GM19035 (cell line): ENCODE results near the gene OR51E2.
A peak's percentile ranks its signal among the peaks of the same experiment; 100 is the strongest.

Source experiments
- ATAC-seq: cut with Tn5 transposase; IDR thresholded peaks from one replicate; pipeline ENCODE4 v1.9.1; 2021; ENCODE audit not compliant: unreplicated experiment

Gene OR51E2

DNA sequence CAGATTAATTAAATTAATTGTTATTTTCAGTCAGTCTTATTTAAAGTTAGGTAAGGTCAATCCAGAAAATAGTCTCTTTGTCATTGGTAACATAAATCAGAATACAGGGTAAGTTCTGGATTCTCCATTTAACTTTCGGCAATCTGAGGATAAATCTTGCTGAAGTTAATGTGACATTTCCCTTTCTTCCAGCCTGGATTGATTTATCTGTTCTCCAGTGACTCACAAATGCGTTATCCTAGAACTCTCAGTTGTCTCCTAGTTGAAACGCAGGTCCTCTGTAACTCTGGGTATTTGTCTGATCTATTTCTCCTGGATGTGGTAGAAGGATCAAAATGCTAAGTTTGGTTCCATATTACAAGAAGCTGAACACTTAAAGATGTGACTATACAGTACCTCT, 32.9 kb downstream of the OR51E2 start:
- no peak for ATAC-seq

DNA sequence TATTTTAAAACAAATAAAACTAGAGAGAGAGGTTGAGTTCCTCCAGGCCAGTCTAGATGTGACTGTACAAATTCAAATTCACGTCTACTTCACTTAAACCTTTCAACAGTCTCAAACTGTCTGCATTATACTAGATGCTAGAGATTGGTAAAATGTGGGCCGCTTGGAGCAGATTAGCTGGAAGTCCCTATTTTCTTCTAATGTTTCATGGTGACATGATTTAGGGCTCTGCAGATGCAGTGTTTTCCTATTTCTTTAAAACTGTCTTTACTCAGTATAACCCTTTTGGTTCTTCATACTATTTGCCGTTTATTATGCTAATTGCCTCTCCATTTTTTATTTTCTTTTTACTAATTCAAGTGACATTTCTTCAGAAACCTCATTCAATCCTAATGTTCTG, 33.5 kb downstream of the OR51E2 start:
- no peak for ATAC-seq

DNA sequence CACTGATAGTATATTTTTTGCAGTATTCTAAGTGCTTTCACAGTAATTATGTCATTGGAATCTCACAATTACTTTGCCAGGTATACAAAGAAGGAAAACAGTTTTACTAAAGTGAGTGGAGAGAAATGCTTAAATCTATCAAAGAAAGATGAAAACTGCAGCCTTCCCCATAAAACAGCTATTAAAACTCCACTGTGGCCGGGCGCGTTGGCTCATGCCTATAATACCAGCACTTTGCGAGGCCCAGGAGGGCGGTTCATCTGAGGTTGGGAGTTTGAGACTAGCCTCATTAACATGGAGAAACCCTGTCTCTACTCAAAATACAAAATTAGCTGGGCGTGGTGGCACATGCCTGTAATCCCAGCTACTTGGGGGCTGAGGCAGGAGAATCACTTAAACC, 34.8 kb downstream of the OR51E2 start:
- ATAC-seq = no peak

DNA sequence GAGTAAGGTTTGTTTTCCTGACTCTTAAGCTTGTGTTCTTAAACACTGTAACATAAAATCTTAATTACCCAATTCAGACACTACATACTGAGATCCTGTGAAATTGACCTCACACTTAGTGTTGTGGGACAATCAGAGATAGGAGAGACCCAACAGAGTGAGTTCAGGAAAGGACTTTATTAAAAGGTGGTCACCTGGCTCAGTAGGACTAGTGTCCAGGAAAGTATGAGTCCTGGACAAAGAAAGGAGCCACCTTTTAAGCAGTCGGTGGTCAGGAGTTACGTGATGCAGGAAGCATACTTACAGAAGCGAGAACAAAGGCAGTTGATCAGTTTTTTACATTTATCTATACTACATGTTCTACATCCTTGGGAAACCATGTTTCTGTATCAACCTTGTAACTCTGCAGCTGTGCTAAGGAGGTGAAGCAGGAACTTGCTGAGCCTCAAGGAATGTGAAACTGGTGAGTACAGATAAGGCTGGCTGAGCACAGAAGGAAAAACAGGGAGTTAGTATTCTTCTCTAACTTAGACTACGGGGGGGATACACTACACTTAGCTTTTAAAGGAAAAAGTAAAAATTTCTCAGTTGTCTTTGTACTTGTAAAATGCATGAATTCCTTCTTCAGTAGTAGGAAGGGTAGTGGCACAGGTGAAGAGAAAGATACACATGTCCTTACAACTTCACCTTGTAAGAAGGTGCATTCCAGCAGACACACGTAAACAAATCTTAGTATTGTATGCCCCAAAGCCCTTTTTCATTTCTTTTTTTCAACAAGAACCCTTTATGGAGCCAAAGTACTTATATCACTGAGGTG, 38.8 kb downstream of the OR51E2 start:
- no peak for ATAC-seq

DNA sequence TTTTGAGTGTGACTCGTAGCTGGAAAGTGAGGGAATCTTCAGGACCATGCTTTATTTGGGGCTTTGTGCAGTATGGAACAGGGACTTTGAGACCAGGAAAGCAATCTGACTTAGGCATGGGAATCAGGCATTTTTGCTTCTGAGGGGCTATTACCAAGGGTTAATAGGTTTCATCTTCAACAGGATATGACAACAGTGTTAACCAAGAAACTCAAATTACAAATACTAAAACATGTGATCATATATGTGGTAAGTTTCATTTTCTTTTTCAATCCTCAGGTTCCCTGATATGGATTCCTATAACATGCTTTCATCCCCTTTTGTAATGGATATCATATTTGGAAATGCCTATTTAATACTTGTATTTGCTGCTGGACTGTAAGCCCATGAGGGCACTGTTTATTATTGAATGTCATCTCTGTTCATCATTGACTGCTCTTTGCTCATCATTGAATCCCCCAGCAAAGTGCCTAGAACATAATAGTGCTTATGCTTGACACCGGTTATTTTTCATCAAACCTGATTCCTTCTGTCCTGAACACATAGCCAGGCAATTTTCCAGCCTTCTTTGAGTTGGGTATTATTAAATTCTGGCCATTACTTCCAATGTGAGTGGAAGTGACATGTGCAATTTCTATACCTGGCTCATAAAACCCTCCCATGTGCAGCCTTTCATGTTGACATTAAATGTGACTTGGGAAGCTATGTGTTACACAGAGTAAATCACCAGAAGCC, 42.9 kb downstream of the OR51E2 start:
- no peak for ATAC-seq

DNA sequence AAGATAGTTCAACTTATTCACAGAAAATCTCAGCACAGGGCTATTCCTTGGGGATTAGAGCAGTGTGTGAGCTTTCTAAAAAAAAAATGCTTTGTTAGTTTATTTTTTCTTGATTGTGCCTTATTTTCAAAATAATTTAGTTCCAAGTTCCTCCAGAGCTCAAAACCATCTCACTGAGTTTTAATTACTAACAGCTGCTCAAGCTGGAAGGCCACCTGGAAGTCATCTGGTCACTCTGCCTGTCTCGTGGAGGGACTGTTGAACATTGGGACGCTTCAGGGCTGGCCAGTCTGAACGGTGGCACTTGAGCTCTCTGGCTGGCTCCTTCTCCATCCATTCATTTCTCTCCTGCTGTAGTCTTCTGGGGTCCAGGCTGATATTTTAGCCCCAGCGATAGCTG, 49.9 kb downstream of the OR51E2 start:
- no peak for ATAC-seq

DNA sequence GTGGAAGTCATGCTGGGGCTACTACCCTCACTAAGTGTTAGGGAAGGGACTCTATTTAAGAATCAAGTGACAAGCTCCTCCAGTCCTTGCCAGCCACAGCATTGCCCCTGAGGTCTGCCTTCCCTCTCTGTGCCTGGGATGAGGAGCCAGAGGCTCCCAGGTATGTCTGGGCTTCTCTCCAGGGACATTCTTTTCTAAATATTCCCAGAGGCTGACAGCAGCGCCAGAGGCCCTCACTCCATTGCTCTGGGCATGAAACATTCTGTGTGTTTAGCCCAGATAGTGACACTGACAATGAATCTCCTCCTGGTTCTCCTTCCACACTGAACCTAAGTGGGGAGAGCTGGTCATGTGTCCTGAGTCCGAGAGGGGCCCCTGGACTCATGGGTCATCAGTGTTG, 51.7 kb downstream of the OR51E2 start:
- no peak for ATAC-seq

DNA sequence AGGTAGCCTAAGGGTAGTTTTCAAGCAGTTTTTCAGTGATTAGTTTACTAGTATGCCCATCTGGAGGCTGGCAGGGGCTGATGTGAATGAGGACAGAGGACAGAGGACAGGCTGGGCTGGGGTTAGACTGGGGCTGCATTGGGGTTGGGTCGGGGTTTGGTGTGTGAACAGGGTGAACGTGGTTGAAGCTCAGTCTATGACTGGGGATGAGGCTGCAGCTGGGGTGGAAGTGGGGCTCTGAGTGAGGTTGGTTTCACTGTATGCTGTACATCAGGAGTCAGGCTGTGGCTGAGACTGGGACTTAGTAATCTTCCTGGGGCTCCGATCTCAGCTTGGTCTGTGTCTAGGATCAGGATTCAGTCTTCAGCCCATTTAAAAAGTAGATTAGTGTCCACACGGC, 53.4 kb downstream of the OR51E2 start:
- no peak for ATAC-seq

DNA sequence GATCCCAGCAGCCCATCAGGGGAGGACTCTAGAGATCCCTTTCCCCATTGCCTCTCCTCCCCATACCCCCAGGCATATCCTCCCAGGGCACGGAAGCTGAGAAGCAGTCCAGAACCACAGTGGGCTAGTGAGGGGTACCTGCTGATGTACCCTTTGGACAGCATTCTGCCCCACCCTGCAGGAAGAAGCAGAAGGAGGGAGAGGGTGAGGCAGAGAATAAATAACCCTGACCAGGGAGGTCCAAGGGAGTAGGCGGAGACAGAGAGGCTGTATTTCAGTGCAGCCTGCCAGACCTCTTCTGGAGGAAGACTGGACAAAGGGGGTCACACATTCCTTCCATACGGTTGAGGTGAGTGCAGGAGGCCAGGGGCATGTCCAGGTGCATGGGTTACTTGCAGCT, 54.0 kb downstream of the OR51E2 start, which contains the start of gene OR51E1:
TSS of gene OR51E1 (plus strand) at position 301 of the 400 bp plus-strand sequence. CDS start 8,545 bp downstream, outside the sequence.
- ATAC-seq = no peak

DNA sequence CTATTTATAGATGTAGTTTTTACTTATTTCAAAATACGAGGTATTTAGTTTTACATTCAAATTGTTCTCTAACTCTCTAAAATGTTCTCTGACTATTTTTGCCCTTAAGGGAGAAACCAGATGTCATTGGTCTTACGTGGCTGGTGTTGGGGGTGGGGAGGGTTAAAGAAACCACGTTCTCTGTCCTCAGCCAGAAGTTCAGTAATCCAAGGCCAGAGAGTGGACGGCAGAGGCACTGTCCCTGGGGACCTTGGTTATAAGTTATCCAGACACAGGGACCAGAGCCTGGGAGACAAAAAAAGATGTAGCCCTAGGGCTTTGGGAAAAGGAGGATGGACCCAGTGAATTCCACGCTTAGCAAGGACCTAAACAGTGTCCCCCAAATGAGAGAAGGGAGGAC, 54.6 kb downstream of the OR51E2 start:
- no peak for ATAC-seq

DNA sequence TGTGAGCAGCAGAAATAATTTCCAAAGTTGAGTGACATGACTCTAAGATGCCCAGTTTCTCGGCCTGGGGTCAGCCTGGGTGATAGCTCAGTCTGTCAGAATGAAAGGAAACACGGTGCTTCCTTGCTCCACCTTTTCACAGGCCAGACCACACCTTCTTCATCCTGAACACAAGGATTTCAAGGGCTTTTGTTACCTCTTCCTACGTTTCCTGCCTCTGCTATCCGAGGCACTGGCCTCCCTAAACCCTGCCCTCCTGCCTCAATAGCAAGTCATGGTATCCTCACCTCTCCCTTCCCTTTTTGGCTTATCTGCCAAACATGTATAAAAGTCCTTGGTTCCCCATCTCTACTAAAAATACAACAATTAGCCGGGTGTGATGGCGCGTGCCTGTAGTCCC, 55.6 kb downstream of the OR51E2 start:
- ATAC-seq = no peak

DNA sequence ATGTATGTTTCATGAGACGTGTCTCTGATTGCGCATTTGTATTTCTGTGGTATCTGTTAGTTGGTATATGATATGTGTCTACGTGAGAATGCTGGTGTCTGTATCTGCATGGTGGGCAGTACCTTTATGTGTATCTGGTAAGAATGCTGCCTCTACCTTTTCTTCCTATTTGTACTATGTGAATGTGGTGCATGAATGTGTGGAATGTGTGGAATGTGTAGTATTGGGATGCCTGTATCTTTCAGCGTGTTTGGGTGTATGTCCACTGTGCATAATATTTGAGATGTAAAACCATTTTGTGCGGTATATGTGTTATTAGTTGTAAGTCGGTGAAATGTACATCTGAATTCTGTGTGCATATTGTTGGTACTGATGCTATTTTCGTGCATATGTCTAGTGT, 56.2 kb downstream of the OR51E2 start:
- ATAC-seq = no peak

DNA sequence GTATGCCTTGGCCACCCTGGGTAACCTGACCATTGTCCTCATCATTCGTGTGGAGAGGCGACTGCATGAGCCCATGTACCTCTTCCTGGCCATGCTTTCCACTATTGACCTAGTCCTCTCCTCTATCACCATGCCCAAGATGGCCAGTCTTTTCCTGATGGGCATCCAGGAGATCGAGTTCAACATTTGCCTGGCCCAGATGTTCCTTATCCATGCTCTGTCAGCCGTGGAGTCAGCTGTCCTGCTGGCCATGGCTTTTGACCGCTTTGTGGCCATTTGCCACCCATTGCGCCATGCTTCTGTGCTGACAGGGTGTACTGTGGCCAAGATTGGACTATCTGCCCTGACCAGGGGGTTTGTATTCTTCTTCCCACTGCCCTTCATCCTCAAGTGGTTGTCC, 57.7 kb downstream of the OR51E2 start:
- ATAC-seq = no peak

DNA sequence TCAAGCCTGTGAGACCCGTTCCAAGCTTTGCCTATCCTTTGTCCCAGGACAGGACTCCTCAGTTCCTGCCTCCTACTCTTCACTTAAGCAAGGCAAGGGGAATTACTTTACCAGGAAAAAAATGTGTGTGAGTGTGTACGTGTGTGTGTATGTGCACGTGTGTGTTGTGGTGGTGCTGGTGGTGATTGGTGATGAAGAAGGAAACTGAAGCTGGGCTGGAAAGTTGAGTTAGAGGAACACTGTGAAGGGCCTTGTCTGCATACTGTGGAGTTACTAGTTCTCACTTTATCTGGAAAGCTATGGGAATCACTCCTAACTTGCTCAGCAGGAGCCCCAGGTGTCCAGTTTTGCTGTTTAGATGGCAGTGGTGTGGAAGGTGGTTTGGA, 60.0 kb downstream of the OR51E2 start:
- ATAC-seq = no peak

DNA sequence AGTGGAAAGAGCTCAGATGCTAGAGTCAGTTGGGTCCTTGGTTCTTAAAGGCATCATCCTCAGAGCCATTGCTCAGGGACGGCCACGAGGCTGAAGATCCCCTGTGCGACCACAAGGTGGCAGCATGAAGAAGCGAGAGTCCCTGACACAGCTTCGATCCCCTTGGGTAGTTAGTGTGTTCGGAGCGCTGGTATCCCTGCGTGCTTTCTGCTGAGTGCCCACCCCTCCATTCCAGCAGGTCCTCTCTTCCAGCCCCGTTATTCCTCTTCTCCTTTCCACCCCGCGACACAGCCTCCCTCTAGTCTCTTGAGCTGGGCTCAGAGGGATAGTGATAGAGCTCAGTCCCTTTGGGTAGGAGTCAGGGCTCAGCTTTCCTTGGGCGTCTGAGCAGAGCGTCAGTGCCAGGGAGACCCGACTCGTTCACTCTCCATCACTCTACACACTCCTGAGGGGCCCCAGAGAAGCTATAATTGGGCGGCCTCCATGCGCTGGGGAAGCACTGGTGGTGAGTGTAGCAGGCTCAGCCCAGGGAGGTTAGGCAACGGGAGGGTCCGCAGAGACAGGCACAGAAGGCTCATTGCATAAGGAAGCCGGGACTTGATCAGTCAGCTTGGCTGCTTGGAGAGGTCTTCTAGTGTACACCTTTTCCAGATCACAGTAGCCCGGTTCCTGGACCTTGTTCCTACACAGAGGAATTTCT, 60.5 kb downstream of the OR51E2 start, which contains the start of gene OR51D1:
TSS of gene OR51D1 (plus strand) at position 516 of the 700 bp plus-strand sequence. CDS start 2,314 bp downstream, outside the sequence.
- ATAC-seq = peak; percentile 98

DNA sequence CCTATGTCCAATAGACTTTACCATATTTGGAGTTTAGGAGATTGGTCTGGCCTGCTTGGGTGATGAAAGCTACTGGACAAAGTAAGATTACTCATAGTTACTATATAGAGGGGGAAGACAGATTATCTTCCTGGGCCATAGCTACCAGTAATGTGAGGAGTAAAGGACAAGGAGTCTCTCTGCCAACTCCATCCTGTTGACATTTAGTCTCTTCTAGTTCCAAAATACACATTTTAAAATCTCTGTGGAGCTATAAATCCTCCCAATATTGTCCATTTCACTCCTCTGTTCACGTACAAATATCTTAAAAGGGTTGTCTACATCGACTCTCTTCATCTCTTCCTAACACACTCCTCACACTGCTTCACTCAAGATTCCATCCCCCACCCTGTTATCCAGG, 61.5 kb downstream of the OR51E2 start:
- ATAC-seq = no peak
